ENCODE data around the gene PRKD2. TPM values are rescaled to one million over a fixed set of nuclear protein-coding genes. Genes with fewer than 3 reads are reported as not detected.

Gene PRKD2
- total and polyA plus RNA-seq, 11 donors: 8.4 to 32.8 (median 12.1) TPM

DNA sequence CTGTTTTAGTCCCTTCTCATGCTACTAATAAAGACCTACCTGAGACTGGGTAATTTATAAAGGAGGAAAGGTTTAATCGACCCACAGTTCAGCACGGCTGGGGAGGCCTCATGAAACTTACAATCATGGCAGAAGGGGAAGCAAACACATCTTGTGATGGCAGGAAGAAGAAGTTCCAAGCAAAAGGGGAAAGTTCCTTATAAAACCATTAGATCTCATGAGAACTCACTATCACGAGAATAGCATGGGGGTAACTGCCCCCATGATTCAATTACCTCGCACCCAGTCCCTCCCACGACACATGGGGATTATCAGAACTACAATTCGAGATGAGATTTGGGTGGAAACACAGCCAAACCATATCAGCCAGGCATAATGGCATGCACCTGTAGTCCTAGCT, 42.3 kb upstream of the PRKD2 start:
- intact Hi-C loops (cut with DNase I): loop anchor here in 6 of 10 donors (5.0 to 10.0 kb wide), 4 partner anchors 78 to 276 kb away; no protein-coding TSS in a partner anchor
- Histone ChIP-seq H3K27me3 (no peaks in the 10 kb centered on the region), H3K27ac (peak overlapping the region in 1 of 12 donors; percentile 42), H3K4me3 (no peak overlapping the region), H3K9me3 (no peaks in the 10 kb centered on the region), H3K4me1 (peaks cover 0 to 42% (median 6%) of the 10 kb centered on the region in 12 donors), H3K36me3 (peaks cover 0 to 18% (median 8%) of the 10 kb centered on the region in 9 donors)
- no peak for ATAC-seq
- 78 to 87% (median 82%) methylated on average over 6 of the region's 6 CpGs for WGBS, 4 donors
- no peak for DNase-seq
- TF ChIP-seq, protein P1, sequence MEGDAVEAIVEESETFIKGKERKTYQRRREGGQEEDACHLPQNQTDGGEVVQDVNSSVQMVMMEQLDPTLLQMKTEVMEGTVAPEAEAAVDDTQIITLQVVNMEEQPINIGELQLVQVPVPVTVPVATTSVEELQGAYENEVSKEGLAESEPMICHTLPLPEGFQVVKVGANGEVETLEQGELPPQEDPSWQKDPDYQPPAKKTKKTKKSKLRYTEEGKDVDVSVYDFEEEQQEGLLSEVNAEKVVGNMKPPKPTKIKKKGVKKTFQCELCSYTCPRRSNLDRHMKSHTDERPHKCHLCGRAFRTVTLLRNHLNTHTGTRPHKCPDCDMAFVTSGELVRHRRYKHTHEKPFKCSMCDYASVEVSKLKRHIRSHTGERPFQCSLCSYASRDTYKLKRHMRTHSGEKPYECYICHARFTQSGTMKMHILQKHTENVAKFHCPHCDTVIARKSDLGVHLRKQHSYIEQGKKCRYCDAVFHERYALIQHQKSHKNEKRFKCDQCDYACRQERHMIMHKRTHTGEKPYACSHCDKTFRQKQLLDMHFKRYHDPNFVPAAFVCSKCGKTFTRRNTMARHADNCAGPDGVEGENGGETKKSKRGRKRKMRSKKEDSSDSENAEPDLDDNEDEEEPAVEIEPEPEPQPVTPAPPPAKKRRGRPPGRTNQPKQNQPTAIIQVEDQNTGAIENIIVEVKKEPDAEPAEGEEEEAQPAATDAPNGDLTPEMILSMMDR (IDR thresholded peaks at IDR 0.05): no peak
- no peak for TF ChIP-seq POLR2A (IDR thresholded peaks at IDR 0.05)

DNA sequence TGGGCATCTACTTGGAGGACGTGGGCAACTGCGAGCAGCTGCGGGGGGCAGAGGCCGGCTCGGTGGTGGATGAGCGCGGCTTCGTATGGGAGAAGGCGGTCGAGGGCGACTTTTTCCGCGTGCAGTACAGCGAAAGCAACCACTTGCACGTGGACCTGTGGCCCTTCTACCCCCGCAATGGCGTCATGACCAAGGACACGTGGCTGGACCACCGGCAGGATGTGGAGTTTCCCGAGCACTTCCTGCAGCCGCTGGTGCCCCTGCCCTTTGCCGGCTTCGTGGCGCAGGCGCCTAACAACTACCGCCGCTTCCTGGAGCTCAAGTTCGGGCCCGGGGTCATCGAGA, 39.6 kb upstream of the PRKD2 start:
- H3K36me3 ChIP-seq: peaks cover 0 to 28% (median 15%) of the 10 kb centered on the region in 9 donors
- no peak overlapping the region for H3K27ac ChIP-seq
- ATAC-seq: no peak
- DNase-seq: no peak
- TF ChIP-seq, protein P1 (IDR thresholded peaks at IDR 0.05): no peak
- no peak for TF ChIP-seq POLR2A (IDR thresholded peaks at IDR 0.05)
- H3K9me3 ChIP-seq: no peaks in the 10 kb centered on the region
- WGBS, 4 donors: 70 to 85% (median 79%) methylated on average over 29 to 30 of the region's 30 CpGs
- no peaks in the 10 kb centered on the region for H3K27me3 ChIP-seq
- no peak overlapping the region for H3K4me3 ChIP-seq
- intact Hi-C loops (cut with DNase I): loop anchor here in 9 of 10 donors (2.0 to 10.0 kb wide), 7 partner anchors 32 to 278 kb away; partner anchors contain the start of gene SLC1A5 (in 1 of the 9)
- peaks cover 0 to 40% (median 6%) of the 10 kb centered on the region in 12 donors for H3K4me1 ChIP-seq

DNA sequence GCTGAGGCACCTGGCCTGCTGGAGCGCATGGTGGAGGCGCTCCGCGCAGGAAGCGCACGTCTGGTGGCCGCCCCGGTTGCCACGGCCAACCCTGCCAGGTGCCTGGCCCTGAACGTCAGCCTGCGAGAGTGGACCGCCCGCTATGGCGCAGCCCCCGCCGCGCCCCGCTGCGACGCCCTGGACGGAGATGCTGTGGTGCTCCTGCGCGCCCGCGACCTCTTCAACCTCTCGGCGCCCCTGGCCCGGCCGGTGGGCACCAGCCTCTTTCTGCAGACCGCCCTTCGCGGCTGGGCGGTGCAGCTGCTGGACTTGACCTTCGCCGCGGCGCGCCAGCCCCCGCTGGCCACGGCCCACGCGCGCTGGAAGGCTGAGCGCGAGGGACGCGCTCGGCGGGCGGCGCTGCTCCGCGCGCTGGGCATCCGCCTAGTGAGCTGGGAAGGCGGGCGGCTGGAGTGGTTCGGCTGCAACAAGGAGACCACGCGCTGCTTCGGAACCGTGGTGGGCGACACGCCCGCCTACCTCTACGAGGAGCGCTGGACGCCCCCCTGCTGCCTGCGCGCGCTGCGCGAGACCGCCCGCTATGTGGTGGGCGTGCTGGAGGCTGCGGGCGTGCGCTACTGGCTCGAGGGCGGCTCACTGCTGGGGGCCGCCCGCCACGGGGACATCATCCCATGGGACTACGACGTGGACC, 39.1 kb upstream of the PRKD2 start:
- no peak overlapping the region for H3K4me3 ChIP-seq
- ATAC-seq (peak in 1 of 4 donors; percentile 3), DNase-seq (no peak)
- H3K9me3 ChIP-seq: no peaks in the 10 kb centered on the region
- WGBS, 4 donors: 91 to 95% (median 92%) methylated on average over 39 to 86 of the region's 86 CpGs
- peaks cover 0 to 35% (median 6%) of the 10 kb centered on the region in 12 donors for H3K4me1 ChIP-seq
- intact Hi-C loops (cut with DNase I): loop anchor here in 9 of 10 donors (2.0 to 10.0 kb wide), 7 partner anchors 33 to 279 kb away; partner anchors contain the start of gene SLC1A5 (in 1 of the 9)
- TF ChIP-seq, protein P1 (IDR thresholded peaks at IDR 0.05): no peak
- TF ChIP-seq POLR2A (IDR thresholded peaks at IDR 0.05): no peak
- H3K27me3 ChIP-seq: no peaks in the 10 kb centered on the region
- H3K27ac ChIP-seq: no peak overlapping the region
- H3K36me3 ChIP-seq: peaks cover 0 to 31% (median 15%) of the 10 kb centered on the region in 9 donors

DNA sequence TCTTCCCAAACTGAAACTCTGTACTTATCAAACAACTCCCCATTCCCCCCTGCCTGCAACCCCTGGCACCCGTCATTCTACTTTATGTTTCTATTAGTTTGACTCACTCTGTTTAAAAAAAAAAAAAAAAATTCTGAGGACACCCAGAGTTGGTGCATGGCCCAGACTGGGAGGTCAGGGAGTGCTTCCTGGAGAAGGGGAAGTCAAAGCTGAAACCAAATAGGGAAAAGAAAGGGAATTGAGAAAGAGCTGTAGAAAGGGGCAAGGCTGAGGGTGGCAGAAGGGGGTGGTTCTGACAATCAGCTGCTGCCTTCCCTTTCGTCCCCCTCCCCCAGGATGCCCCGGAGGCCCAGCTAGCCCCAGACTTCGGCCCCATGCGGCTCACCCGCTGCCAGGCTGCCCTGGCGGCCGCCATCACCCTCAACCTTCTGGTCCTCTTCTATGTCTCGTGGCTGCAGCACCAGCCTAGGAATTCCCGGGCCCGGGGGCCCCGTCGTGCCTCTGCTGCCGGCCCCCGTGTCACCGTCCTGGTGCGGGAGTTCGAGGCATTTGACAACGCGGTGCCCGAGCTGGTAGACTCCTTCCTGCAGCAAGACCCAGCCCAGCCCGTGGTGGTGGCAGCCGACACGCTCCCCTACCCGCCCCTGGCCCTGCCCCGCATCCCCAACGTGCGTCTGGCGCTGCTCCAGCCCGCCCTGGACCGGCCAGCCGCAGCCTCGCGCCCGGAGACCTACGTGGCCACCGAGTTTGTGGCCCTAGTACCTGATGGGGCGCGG, 38.4 kb upstream of the PRKD2 start:
- TF ChIP-seq, protein P1 (IDR thresholded peaks at IDR 0.05): no peak
- no peak for TF ChIP-seq POLR2A (IDR thresholded peaks at IDR 0.05)
- WGBS, 4 donors: 74 to 83% (median 82%) methylated on average over 34 to 39 of the region's 39 CpGs
- H3K4me3 ChIP-seq: no peak overlapping the region
- ATAC-seq (peak in 2 of 4 donors; percentile 6 to 17), DNase-seq (peak in 1 of 5 donors; percentile 40)
- H3K9me3 ChIP-seq: no peaks in the 10 kb centered on the region
- no peaks in the 10 kb centered on the region for H3K27me3 ChIP-seq
- H3K4me1 ChIP-seq: peaks cover 0 to 35% (median 6%) of the 10 kb centered on the region in 12 donors
- H3K27ac ChIP-seq: peak overlapping the region in 2 of 12 donors; percentile 19 to 60
- intact Hi-C loops (cut with DNase I): loop anchor here in 6 of 10 donors (5.0 to 10.0 kb wide), 4 partner anchors 82 to 280 kb away; no protein-coding TSS in a partner anchor
- peaks cover 0 to 38% (median 15%) of the 10 kb centered on the region in 9 donors for H3K36me3 ChIP-seq

Data from heart left ventricle (tissue), 16 donors.